BE2C (cell line): ENCODE results near the gene FGF14.

Experiments
- DNase-seq: peaks from one replicate; pipeline ENCODE4 v3.0.0-alpha.2; 2020
- H3K27me3 ChIP-seq: fragments of 250-450 bp; sonication (Bioruptor Pico); 2 replicates; pipeline ENCODE4 v1.5.1; 2020; ENCODE audit warnings: mild to moderate bottlenecking
- H3K36me3 ChIP-seq: fragments of 250-450 bp; sonication (Bioruptor Pico); 2 replicates; pipeline ENCODE4 v1.5.1; 2020; ENCODE audit warnings: mild to moderate bottlenecking
- H3K4me1 ChIP-seq: fragments of 250-450 bp; sonication (Bioruptor Pico); 2 replicates; pipeline ENCODE4 v1.5.1; 2020
- H3K4me3 ChIP-seq: 2 replicates; pipeline ENCODE4 v1.5.1; 2011; ENCODE audit warnings: low read depth, low read length
- H3K9me3 ChIP-seq: fragments of 250-450 bp; sonication (Bioruptor Pico); 2 replicates; pipeline ENCODE4 v1.5.1; 2020
- CTCF ChIP-seq: IDR thresholded peaks from 2 replicates; pipeline ENCODE4 v1.5.1; 2012; ENCODE audit warnings: mild to moderate bottlenecking, low read depth, low read length

FGF14 gene

GRCh38 chr13:102185375-102185984 lies 216.4 kb downstream of the FGF14 start:
- DNase-seq: no peak
- H3K4me3 ChIP-seq: no peak overlapping the region
- H3K27me3 ChIP-seq: no peaks in the 10 kb centered on the region
- H3K9me3 ChIP-seq: no peaks in the 10 kb centered on the region
- H3K36me3 ChIP-seq: no peaks in the 10 kb centered on the region
- peaks cover 22% of the 10 kb centered on the region for H3K4me1 ChIP-seq
- TF ChIP-seq CTCF: no peak

- TF ChIP-seq CTCF: no peak
- no peaks in the 10 kb centered on the region for H3K9me3 ChIP-seq
- no peak overlapping the region for H3K4me3 ChIP-seq
- H3K4me1 ChIP-seq: peaks cover 22% of the 10 kb centered on the region
- H3K27me3 ChIP-seq: no peaks in the 10 kb centered on the region
- DNase-seq: no peak
- no peaks in the 10 kb centered on the region for H3K36me3 ChIP-seq
These were observed 218.2 kb downstream of the FGF14 start for GRCh38 chr13:102183509-102184182.

GRCh38 chr13:102182170-102182569 lies 219.7 kb downstream of the FGF14 start:
- TF ChIP-seq CTCF: no peak
- H3K27me3 ChIP-seq: no peaks in the 10 kb centered on the region
- no peaks in the 10 kb centered on the region for H3K9me3 ChIP-seq
- H3K4me3 ChIP-seq: no peak overlapping the region
- no peaks in the 10 kb centered on the region for H3K36me3 ChIP-seq
- peaks cover 14% of the 10 kb centered on the region for H3K4me1 ChIP-seq
- DNase-seq: no peak

GRCh38 chr13:102177431-102177830 lies 224.4 kb downstream of the FGF14 start:
- H3K36me3 ChIP-seq: no peaks in the 10 kb centered on the region
- H3K4me3 ChIP-seq: no peak overlapping the region
- DNase-seq: no peak
- TF ChIP-seq CTCF: no peak
- no peaks in the 10 kb centered on the region for H3K4me1 ChIP-seq
- H3K9me3 ChIP-seq: no peaks in the 10 kb centered on the region
- H3K27me3 ChIP-seq: no peaks in the 10 kb centered on the region

GRCh38 chr13:102176846-102177245 lies 225.0 kb downstream of the FGF14 start:
- TF ChIP-seq CTCF: no peak
- no peaks in the 10 kb centered on the region for H3K9me3 ChIP-seq
- DNase-seq: no peak
- no peaks in the 10 kb centered on the region for H3K4me1 ChIP-seq
- no peaks in the 10 kb centered on the region for H3K36me3 ChIP-seq
- H3K4me3 ChIP-seq: no peak overlapping the region
- no peaks in the 10 kb centered on the region for H3K27me3 ChIP-seq

GRCh38 chr13:102172406-102172805 lies 229.4 kb downstream of the FGF14 start:
- Histone ChIP-seq H3K36me3 (no peaks in the 10 kb centered on the region), H3K4me3 (no peak overlapping the region), H3K4me1 (no peaks in the 10 kb centered on the region), H3K27me3 (no peaks in the 10 kb centered on the region), H3K9me3 (no peaks in the 10 kb centered on the region)
- no peak for DNase-seq
- no peak for TF ChIP-seq CTCF
